Measurements from ENCODE around the gene ZP3.

ZP3 gene

DNA sequence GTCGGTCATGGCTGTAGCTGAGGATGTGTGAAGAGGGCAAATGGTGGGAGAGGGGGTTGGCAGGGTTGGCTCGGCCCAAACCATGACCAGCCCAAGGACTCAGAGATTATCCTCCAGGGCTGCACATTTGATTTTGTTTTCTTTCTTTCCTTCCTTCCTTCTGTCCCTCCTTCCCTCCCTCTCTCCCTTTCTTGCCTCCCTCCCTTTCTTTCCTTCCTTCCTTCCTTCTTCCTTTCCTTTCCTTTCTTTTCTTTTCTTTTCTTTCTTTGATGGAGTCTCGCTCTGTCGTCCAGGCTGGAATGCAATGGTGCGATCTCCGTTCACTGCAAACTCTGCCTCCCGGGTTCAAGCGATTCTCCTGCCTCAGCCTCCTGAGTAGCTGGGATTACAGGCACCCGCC is 19.0 kb upstream of the ZP3 start:
- no peaks in the 10 kb centered on the region for H3K36me3 ChIP-seq (ENCODE audit: control insufficient read depth, insufficient read depth, low read length)
- TF ChIP-seq, protein P1, sequence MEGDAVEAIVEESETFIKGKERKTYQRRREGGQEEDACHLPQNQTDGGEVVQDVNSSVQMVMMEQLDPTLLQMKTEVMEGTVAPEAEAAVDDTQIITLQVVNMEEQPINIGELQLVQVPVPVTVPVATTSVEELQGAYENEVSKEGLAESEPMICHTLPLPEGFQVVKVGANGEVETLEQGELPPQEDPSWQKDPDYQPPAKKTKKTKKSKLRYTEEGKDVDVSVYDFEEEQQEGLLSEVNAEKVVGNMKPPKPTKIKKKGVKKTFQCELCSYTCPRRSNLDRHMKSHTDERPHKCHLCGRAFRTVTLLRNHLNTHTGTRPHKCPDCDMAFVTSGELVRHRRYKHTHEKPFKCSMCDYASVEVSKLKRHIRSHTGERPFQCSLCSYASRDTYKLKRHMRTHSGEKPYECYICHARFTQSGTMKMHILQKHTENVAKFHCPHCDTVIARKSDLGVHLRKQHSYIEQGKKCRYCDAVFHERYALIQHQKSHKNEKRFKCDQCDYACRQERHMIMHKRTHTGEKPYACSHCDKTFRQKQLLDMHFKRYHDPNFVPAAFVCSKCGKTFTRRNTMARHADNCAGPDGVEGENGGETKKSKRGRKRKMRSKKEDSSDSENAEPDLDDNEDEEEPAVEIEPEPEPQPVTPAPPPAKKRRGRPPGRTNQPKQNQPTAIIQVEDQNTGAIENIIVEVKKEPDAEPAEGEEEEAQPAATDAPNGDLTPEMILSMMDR (IDR thresholded peaks at IDR 0.05): no peak
- no peak overlapping the region for H3K27ac ChIP-seq
- no peaks in the 10 kb centered on the region for H3K27me3 ChIP-seq (ENCODE audit: control insufficient read depth, insufficient read depth, low read length)
- H3K9me3 ChIP-seq (ENCODE audit: control insufficient read depth, low read length): no peaks in the 10 kb centered on the region
- no peak overlapping the region for H3K9ac ChIP-seq
- no peak overlapping the region for H2AFZ ChIP-seq
- H3K79me2 ChIP-seq: no peaks in the 10 kb centered on the region
- no peak overlapping the region for H3K4me2 ChIP-seq (ENCODE audit: low read length)
- H3K4me1 ChIP-seq: peaks cover 5% of the 10 kb centered on the region
- no peak overlapping the region for H3K4me3 ChIP-seq (ENCODE audit: low read depth, low read length)

DNA sequence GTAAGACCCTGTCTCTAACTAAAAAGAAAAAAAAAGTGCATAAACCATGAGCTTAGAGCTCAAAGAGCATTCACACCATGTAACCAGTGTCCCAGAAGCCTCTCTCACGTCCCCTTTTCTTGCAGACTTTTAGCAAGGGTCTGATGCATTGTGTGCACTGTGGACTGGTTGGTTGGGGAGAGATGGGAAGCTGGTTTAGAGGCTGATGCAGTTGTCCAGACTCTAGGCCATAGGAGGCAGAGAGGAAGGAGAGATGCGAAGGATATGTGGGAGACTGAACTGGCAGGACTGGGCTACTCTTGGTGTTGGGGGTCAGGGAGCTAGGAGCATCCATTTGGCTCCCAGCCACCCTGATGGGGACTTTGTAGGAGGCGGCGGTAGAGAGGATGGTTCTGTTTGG is 17.0 kb upstream of the ZP3 start:
- H2AFZ ChIP-seq: no peak overlapping the region
- no peak overlapping the region for H3K27ac ChIP-seq
- H3K4me1 ChIP-seq: peaks cover 5% of the 10 kb centered on the region
- H3K79me2 ChIP-seq: no peaks in the 10 kb centered on the region
- H3K27me3 ChIP-seq (ENCODE audit: control insufficient read depth, insufficient read depth, low read length): no peaks in the 10 kb centered on the region
- TF ChIP-seq, protein P1 (IDR thresholded peaks at IDR 0.05): no peak
- no peak overlapping the region for H3K4me2 ChIP-seq (ENCODE audit: low read length)
- no peak overlapping the region for H3K4me3 ChIP-seq (ENCODE audit: low read depth, low read length)
- H3K36me3 ChIP-seq (ENCODE audit: control insufficient read depth, insufficient read depth, low read length): no peaks in the 10 kb centered on the region
- H3K9me3 ChIP-seq (ENCODE audit: control insufficient read depth, low read length): no peaks in the 10 kb centered on the region
- no peak overlapping the region for H3K9ac ChIP-seq

DNA sequence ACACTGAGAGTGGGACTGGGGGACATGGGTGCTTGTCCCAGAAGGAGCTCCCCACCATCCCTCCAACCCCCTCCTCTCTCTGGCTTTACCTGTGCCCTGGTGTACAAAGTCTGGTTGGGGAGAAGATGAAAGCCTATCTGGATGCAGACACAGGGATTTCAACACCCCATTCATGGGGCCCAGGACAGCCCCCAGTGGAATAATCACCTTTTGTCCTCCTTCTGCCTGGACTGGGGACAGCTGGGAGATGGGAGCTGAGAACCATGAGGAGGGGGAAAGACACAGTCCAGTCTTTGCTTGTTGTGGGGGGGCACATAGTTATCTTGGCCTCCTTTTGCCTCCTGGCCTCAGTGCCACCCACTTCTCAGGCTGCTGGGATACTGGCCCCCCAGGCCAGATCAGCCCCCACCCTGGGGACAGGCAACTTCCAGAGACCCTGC is 16.6 kb upstream of the ZP3 start:
- Histone ChIP-seq H2AFZ (no peak overlapping the region), H3K27me3 (ENCODE audit: control insufficient read depth, insufficient read depth, low read length) (no peaks in the 10 kb centered on the region), H3K9me3 (ENCODE audit: control insufficient read depth, low read length) (no peaks in the 10 kb centered on the region), H3K4me3 (ENCODE audit: low read depth, low read length) (no peak overlapping the region), H3K4me2 (ENCODE audit: low read length) (no peak overlapping the region), H3K27ac (peak overlapping the region; percentile 58), H3K79me2 (no peaks in the 10 kb centered on the region), H3K36me3 (ENCODE audit: control insufficient read depth, insufficient read depth, low read length) (no peaks in the 10 kb centered on the region), H3K9ac (no peak overlapping the region), H3K4me1 (peaks cover 5% of the 10 kb centered on the region)
- TF ChIP-seq, protein P1 (IDR thresholded peaks at IDR 0.05): no peak

DNA sequence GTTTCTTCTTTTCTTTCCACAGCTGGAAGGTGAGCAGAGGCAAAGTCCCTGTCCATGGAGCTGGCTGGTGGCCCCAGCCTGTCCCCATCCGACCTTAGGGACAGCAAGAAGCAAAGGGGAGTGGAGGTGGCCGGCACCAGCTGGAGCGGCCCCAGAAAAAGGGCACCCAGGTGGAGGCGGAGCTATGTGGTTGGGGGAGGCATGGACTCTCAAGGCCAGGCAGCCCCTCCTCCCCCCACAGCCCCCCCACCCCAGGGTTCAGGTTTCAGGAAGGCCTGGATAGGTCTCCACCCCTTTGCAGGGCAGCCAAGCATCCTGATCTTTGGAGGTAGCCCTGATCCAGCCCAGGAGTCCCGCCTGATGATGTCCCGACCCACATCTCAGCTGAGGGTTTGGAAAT is 15.2 kb upstream of the ZP3 start, which contains the start of gene SSC4D:
Gene SSC4D, minus strand, starts transcription at position 161 of the 400 bp plus-strand sequence. CDS start 5,258 bp downstream, outside the sequence.
- Histone ChIP-seq H3K27ac (peak within 1 kb of the TSS; percentile 58), H3K4me1 (peaks cover 5% of the 10 kb centered on the region), H3K79me2 (no peaks in the 10 kb centered on the region), H2AFZ (peak within 1 kb of the TSS; percentile 75), H3K4me3 (ENCODE audit: low read depth, low read length) (peak within 1 kb of the TSS; percentile 56), H3K27me3 (ENCODE audit: control insufficient read depth, insufficient read depth, low read length) (no peaks in the 10 kb centered on the region), H3K4me2 (ENCODE audit: low read length) (peak within 1 kb of the TSS; percentile 70), H3K9me3 (ENCODE audit: control insufficient read depth, low read length) (no peaks in the 10 kb centered on the region), H3K36me3 (ENCODE audit: control insufficient read depth, insufficient read depth, low read length) (no peaks in the 10 kb centered on the region), H3K9ac (no peak within 1 kb of the TSS)
- TF ChIP-seq, protein P1 (IDR thresholded peaks at IDR 0.05): no peak

DNA sequence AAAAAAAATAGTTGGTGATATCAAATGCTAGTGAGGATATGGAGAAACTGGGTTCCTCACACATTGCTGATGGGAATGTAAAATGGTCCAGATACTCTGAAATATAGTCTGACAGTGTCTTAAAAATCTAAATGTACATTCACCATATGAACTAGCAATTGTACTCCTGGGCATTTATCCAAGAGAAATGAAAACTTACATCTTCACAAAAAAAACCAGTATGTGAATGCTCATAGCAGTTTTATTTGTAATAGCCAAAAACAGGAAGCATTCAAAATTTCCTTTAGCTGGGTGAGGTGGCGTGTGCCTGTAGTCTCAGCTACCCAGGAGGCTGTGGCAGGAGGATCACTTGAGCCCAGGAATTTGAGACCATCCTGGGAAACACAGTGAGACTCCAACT is 13.1 kb upstream of the ZP3 start:
- H3K4me1 ChIP-seq: peaks cover 5% of the 10 kb centered on the region
- no peak overlapping the region for H3K4me3 ChIP-seq (ENCODE audit: low read depth, low read length)
- H3K79me2 ChIP-seq: no peaks in the 10 kb centered on the region
- TF ChIP-seq, protein P1 (IDR thresholded peaks at IDR 0.05): no peak
- no peak overlapping the region for H3K4me2 ChIP-seq (ENCODE audit: low read length)
- H3K36me3 ChIP-seq (ENCODE audit: control insufficient read depth, insufficient read depth, low read length): no peaks in the 10 kb centered on the region
- H3K9me3 ChIP-seq (ENCODE audit: control insufficient read depth, low read length): no peaks in the 10 kb centered on the region
- H3K9ac ChIP-seq: no peak overlapping the region
- no peak overlapping the region for H2AFZ ChIP-seq
- no peaks in the 10 kb centered on the region for H3K27me3 ChIP-seq (ENCODE audit: control insufficient read depth, insufficient read depth, low read length)
- no peak overlapping the region for H3K27ac ChIP-seq

All from parathyroid adenoma (tissue), 2 donors.